Measurements from ENCODE around the gene STK16.

DNA sequence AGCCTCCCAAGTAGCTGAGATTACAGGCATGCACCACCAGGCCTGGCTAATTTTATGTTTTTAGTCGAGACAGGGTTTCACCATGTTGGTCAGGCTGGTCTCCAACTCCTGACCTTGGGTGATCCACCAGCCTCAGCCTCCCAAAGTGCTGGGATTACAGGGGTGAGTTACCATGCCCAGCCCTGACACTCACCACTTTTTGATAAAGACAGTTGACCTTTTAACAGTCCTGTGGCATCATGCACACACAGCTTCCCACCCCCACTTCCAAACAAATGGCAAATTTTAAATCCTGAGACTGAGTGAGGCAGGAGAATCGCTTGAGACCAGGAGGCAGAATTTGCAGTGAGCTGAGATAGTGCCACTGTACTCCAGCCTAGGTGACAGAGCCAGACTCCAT lies 27.7 kb downstream of the STK16 start:
- TF ChIP-seq, protein P1, sequence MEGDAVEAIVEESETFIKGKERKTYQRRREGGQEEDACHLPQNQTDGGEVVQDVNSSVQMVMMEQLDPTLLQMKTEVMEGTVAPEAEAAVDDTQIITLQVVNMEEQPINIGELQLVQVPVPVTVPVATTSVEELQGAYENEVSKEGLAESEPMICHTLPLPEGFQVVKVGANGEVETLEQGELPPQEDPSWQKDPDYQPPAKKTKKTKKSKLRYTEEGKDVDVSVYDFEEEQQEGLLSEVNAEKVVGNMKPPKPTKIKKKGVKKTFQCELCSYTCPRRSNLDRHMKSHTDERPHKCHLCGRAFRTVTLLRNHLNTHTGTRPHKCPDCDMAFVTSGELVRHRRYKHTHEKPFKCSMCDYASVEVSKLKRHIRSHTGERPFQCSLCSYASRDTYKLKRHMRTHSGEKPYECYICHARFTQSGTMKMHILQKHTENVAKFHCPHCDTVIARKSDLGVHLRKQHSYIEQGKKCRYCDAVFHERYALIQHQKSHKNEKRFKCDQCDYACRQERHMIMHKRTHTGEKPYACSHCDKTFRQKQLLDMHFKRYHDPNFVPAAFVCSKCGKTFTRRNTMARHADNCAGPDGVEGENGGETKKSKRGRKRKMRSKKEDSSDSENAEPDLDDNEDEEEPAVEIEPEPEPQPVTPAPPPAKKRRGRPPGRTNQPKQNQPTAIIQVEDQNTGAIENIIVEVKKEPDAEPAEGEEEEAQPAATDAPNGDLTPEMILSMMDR (IDR thresholded peaks at IDR 0.05): no peak
- no peak for TF ChIP-seq POLR2AphosphoS5 (IDR thresholded peaks at IDR 0.05)
- no peak for TF ChIP-seq POLR2A (IDR thresholded peaks at IDR 0.05)

Data from stomach (tissue), 4 donors.